K562 (cell line): Measurements from ENCODE around the gene MEX3C. TPM values are rescaled to one million over a fixed set of nuclear protein-coding genes. Genes with fewer than 3 reads are reported as not detected.

Source experiments
- ATAC-seq: fragments of 200-7000 bp; cut with Tn5 transposase; 3 replicates; pipeline ENCODE4 v1.9.1; 2020; ENCODE audit warnings: moderate library complexity
- BruUV-seq: library from RNA; stranded (reverse); fragments of 400-500 nt; replicated peaks from 2 replicates; lab custom pipeline; 2021; lab: Mats Ljungman, UMichigan
- CTCF ChIA-PET: fragments of 300-600 bp; formaldehyde crosslinking; extraction: SDS; loops from one replicate; lab custom pipeline; 2021; ENCODE audit warnings: low intra/inter-chr PET ratio; lab: Yijun Ruan, JAX
- POLR2A ChIA-PET: fragments of 300-600, 350-650 bp; sonication (Branson Sonifier 250); formaldehyde crosslinking; extraction: SDS; loops from one replicate; lab custom pipeline; 2021; ENCODE audit warnings: antibody characterized with exemption, inconsistent platforms; lab: Yijun Ruan, JAX
- DNase-seq, 4 experiments: peaks; one replicate each; pipeline versions ENCODE4 v3.0.0 to v3.0.0-alpha.2; 2011 to 2018; ENCODE audit warnings: low spot score in 3 of 4, mixed read lengths in 3 of 4; ENCODE audit errors: extremely low read depth in 1 of 4
- FAIRE-seq: peaks from 2 replicates; lab custom pipeline; 2011; peaks lifted over from hg19 to GRCh38; lab: Jason Lieb, UNC
- H2AFZ ChIP-seq: 2 replicates; pipeline ENCODE4 v1.6.0; 2011; ENCODE audit warnings: low read depth, low read length, control low read depth, inconsistent platforms
- H3K27ac ChIP-seq: fragments of 200-600 bp; 3 replicates; pipeline ENCODE4 v1.8.0; 2011; ENCODE audit warnings: low read depth, mild to moderate bottlenecking, control low read depth, inconsistent platforms, low read length, moderate library complexity, mixed read lengths; ENCODE audit errors: extremely low read depth
- H3K27me3 ChIP-seq, 2 experiments: fragments of 300-600 bp in 1 of 2; 2 replicates in 1 of 2; 3 replicates in 1 of 2; pipeline versions ENCODE4 v1.6.0 to v1.8.0; 2011; ENCODE audit warnings: inconsistent platforms in 2 of 2, low read length in 2 of 2, mild to moderate bottlenecking in 1 of 2, mixed read lengths in 1 of 2, moderate library complexity in 1 of 2; ENCODE audit not compliant: control insufficient read depth in 2 of 2, insufficient read depth in 2 of 2
- H3K36me3 ChIP-seq: fragments of 300-600 bp; 3 replicates; pipeline ENCODE4 v1.8.0; 2011; ENCODE audit warnings: mild to moderate bottlenecking, low read length, inconsistent platforms; ENCODE audit not compliant: control insufficient read depth, insufficient read depth
- H3K4me1 ChIP-seq, 2 experiments: fragments of 200-600 bp in 1 of 2; replicated peaks in 1 of 2; 2 replicates in 1 of 2; 3 replicates in 1 of 2; pipeline versions ENCODE4 v1.5.1 to v1.8.0; 2011; ENCODE audit warnings: inconsistent platforms in 2 of 2, low read length in 2 of 2, mild to moderate bottlenecking in 1 of 2, mixed read lengths in 1 of 2, moderate library complexity in 1 of 2; ENCODE audit not compliant: control insufficient read depth in 2 of 2, insufficient read depth in 2 of 2
- H3K4me2 ChIP-seq: 2 replicates; pipeline ENCODE4 v1.6.1; 2011; ENCODE audit warnings: low read length, control low read depth, inconsistent platforms, mixed read lengths; ENCODE audit not compliant: insufficient read depth
- H3K4me3 ChIP-seq: fragments of 200-600 bp; sonication (generic), shearing (Covaris generic); 2 replicates; pipeline ENCODE4 v1.5.1; 2016; ENCODE audit warnings: control low read depth, inconsistent platforms
- H3K79me2 ChIP-seq: fragments of 200-600 bp; 3 replicates; pipeline ENCODE4 v1.8.0; 2011; ENCODE audit warnings: low read length, inconsistent platforms; ENCODE audit not compliant: control insufficient read depth, insufficient read depth
- H3K9ac ChIP-seq, 2 experiments: 2 replicates each; pipeline versions ENCODE4 v1.6.0 to v1.6.1; 2011; ENCODE audit warnings: low read depth in 2 of 2, low read length in 2 of 2, control low read depth in 1 of 2, inconsistent platforms in 1 of 2, mild to moderate bottlenecking in 1 of 2, mixed read lengths in 1 of 2; ENCODE audit not compliant: insufficient read depth in 1 of 2
- H3K9me1 ChIP-seq: one replicate; pipeline ENCODE4 v1.6.0; 2011; ENCODE audit warnings: inconsistent platforms, mild to moderate bottlenecking, low read length, moderate library complexity; ENCODE audit not compliant: control insufficient read depth, insufficient read depth
- H3K9me3 ChIP-seq: replicated peaks from 2 replicates; pipeline ENCODE4 v1.5.1; 2011; ENCODE audit warnings: low read depth, low read length, inconsistent platforms; ENCODE audit not compliant: control insufficient read depth, insufficient read depth
- H4K20me1 ChIP-seq: replicated peaks from 2 replicates; pipeline ENCODE4 v1.6.1; 2011; ENCODE audit warnings: low read length, inconsistent platforms, mixed read lengths; ENCODE audit not compliant: control insufficient read depth, insufficient read depth
- CHD2 ChIP-seq: IDR thresholded peaks from 2 replicates; pipeline ENCODE4 v1.6.1; 2011; ENCODE audit warnings: low read depth, low read length
- E4F1 ChIP-seq: fragments of 250-450 bp; sonication (Bioruptor Pico); IDR thresholded peaks from 2 replicates; pipeline ENCODE4 v1.5.0; 2021; ENCODE audit warnings: mild to moderate bottlenecking, borderline replicate concordance
- FOXA3 ChIP-seq, 2 experiments: fragments of 450-650 bp in 1 of 2; sonication (generic) in 1 of 2; formaldehyde crosslinking; IDR thresholded peaks in 1 of 2; conservative IDR thresholded peaks in 1 of 2; 2 replicates each; pipeline versions ENCODE4 v1.4.0 to v1.8.0; 2020 to 2022; ENCODE audit warnings: mild to moderate bottlenecking in 2 of 2, missing genetic modification reagents in 1 of 2
- HMG20A ChIP-seq: fragments of 450-650 bp; formaldehyde crosslinking; conservative IDR thresholded peaks from 2 replicates; pipeline ENCODE4 v1.4.0; 2020; ENCODE audit warnings: mild to moderate bottlenecking, mixed read lengths
- IRF9 ChIP-seq: fragments of 450-650 bp; IDR thresholded peaks from 2 replicates; pipeline ENCODE4 v1.6.1; 2016; ENCODE audit warnings: missing biosample characterization, missing genetic modification characterization
- OTX1 ChIP-seq: fragments of 450-650 bp; formaldehyde crosslinking; IDR thresholded peaks from 2 replicates; pipeline ENCODE4 v1.4.0; 2022; ENCODE audit warnings: mild to moderate bottlenecking
- PPARD ChIP-seq: fragments of 250-450 bp; sonication (Bioruptor Pico); IDR thresholded peaks from 2 replicates; pipeline ENCODE4 v1.8.0; 2022; ENCODE audit warnings: inconsistent platforms, mild to moderate bottlenecking, moderate library complexity
- RBBP5 ChIP-seq: fragments of 200-600 bp; sonication (generic); IDR thresholded peaks from 2 replicates; pipeline ENCODE4 v1.6.1; 2012; ENCODE audit warnings: borderline replicate concordance, mild to moderate bottlenecking, low read length, control low read depth, inconsistent platforms; ENCODE audit not compliant: insufficient read depth, poor library complexity, severe bottlenecking
- RBFOX2 ChIP-seq: fragments of 200-400 bp; formaldehyde crosslinking; IDR thresholded peaks from 2 replicates; pipeline ENCODE4 v1.6.1; 2017; ENCODE audit warnings: low read depth, mild to moderate bottlenecking, low read length, moderate library complexity
- RUNX1 ChIP-seq: sonication (generic); IDR thresholded peaks from 2 replicates; pipeline ENCODE4 v1.6.1; 2016; ENCODE audit warnings: antibody characterized with exemption, low read depth
- SMAD4 ChIP-seq: fragments of 250-450 bp; sonication (Bioruptor Pico); conservative IDR thresholded peaks from 2 replicates; pipeline ENCODE4 v1.8.0; 2021; ENCODE audit warnings: inconsistent platforms, mild to moderate bottlenecking, moderate library complexity
- SOX6 ChIP-seq: fragments of 450-650 bp; IDR thresholded peaks from 2 replicates; pipeline ENCODE4 v1.6.1; 2014; ENCODE audit warnings: mild to moderate bottlenecking
- ZBTB2 ChIP-seq: fragments of 450-650 bp; IDR thresholded peaks from 2 replicates; pipeline ENCODE4 v1.6.1; 2016; ENCODE audit warnings: antibody characterized with exemption
- ZBTB33 ChIP-seq: sonication (generic); formaldehyde crosslinking; IDR thresholded peaks from 2 replicates; pipeline ENCODE4 v1.8.1; 2023; ENCODE audit warnings: mild to moderate bottlenecking, missing genetic modification reagents
- WGBS: fragments of 100-300 bp; shearing (Covaris generic); methylation state at CpG from one replicate; pipeline ENCODE4 v1.1.6; 2016; ENCODE audit warnings: low coverage, mixed read lengths; ENCODE audit not compliant: insufficient coverage; ENCODE audit errors: missing lambda C conversion rate; 5-methylcytosine and 5-hydroxymethylcytosine counted together
- in situ Hi-C: fragments of 300-500 bp; cut with MboI; formaldehyde crosslinking; loops from 4 replicates; pipeline ENCODE4 v1.15.0; 2018; ENCODE audit warnings: inconsistent platforms, mixed read lengths
- intact Hi-C: fragments of 100-400 bp; cut with micrococcal nuclease; formaldehyde crosslinking; loops from 2 replicates; pipeline ENCODE4 v1.14.2; 2022
- polyA plus RNA-seq, 8 experiments: library from polyadenylated mRNA; depleted of rRNA in 4 of 8; stranded (reverse) in 5 of 8; unstranded in 3 of 8; fragments of >200 nt; fragmentation: Nextera tagmentation in 2 of 8; fragmentation: Illumina TruSeq in 1 of 8; extraction: Ambion mirVana in 2 of 8; extraction: Trizol in 1 of 8; gene quantifications; 2 replicates each; pipeline versions ENCODE4 v1.2.1 to v1.2.3, GENCODE V29; 2011 to 2014; ENCODE audit warnings: inconsistent platforms in 1 of 8, missing spikeins in 1 of 8
- total RNA-seq, 7 experiments: library from RNA; depleted of rRNA in 6 of 7; stranded (reverse); fragments of >200 nt in 6 of 7; fragmentation: Illumina TruSeq in 2 of 7; extraction: Trizol in 2 of 7; gene quantifications; 2 replicates each; pipeline versions ENCODE4 v1.2.1 to v1.2.3, GENCODE V29; 2011 to 2021; ENCODE audit warnings: low replicate concordance in 1 of 7

Gene MEX3C
- total and polyA plus RNA-seq, 9 of the 15 experiments (the other 6 are each of a cell fraction or from before 2014, with no cell fraction given) = 2.4 to 14.2 (median 10.6) TPM

- Histone ChIP-seq H3K4me1 (peaks cover 12% of the 10 kb centered on the region in 2 experiments; a peak in 4 of 5 replicates), H3K4me3 (peak overlapping the region; percentile 78), H4K20me1 (no peaks in the 10 kb centered on the region), H3K36me3 (peaks cover 2% of the 10 kb centered on the region; the same call in 1 of the 3 replicates), H2AFZ (peak overlapping the region; percentile 75; the same call in 1 of the 2 replicates), H3K4me2 (peak overlapping the region; percentile 89; the same call in 1 of the 2 replicates), H3K27me3 (no peaks in the 10 kb centered on the region), H3K9me1 (peaks cover 3% of the 10 kb centered on the region), H3K9ac (peak overlapping the region; percentile 79 to 95), H3K9me3 (no peaks in the 10 kb centered on the region), H3K79me2 (peaks cover 48% of the 10 kb centered on the region), H3K27ac (peak overlapping the region; percentile 73)
- no TSS peak for BruUV-seq
- peak; percentile 14 for ATAC-seq
- POLR2A ChIA-PET = interaction anchor here (0.6 to 7.9 kb wide), 4 partner anchors 11 to 753 kb away, joined by 3 to 43 read pairs (median 4); no protein-coding TSS in a partner anchor
- intact Hi-C loops (no loop called here), in situ Hi-C loops (no loop called here)
- no peak for FAIRE-seq
- WGBS = 0% methylated on average over 12 of the region's 102 CpGs
- peak; percentile 28 to 54 (median 42) for DNase-seq
- CTCF ChIA-PET = no interaction called here
- TF ChIP-seq RBFOX2 (peak; percentile 75), FOXA3 (CRISPR knock-in tag; conservative IDR thresholded peaks at IDR 0.05 in 1 of 2, IDR thresholded peaks at IDR 0.05 in 1 of 2) (no peak), E4F1 (CRISPR knock-in tag) (no peak), IRF9 (no peak), SOX6 (no peak), ZBTB33 (CRISPR knock-in tag) (no peak), RBBP5 (no peak), HMG20A (CRISPR knock-in tag) (no peak), SMAD4 (no peak), ZBTB2 (no peak), OTX1 (CRISPR knock-in tag) (no peak), PPARD (CRISPR knock-in tag) (no peak), CHD2 (no peak), RUNX1 (no peak)
These were observed 445 bp downstream of the MEX3C start for GRCh38 chr18:51196811-51197660.
